Loucy (cell line): Measurements from ENCODE around the gene RNF126.

ENCODE experiments used
- H2AFZ ChIP-seq: fragments of 200-600 bp; sonication (generic); 2 replicates; pipeline ENCODE4 v1.6.0; 2016; ENCODE audit warnings: antibody characterized with exemption, mild to moderate bottlenecking, low read length, moderate library complexity
- H3F3A ChIP-seq: fragments of 200-600 bp; 2 replicates; pipeline ENCODE4 v1.6.0; 2016; ENCODE audit warnings: antibody characterized with exemption, low read depth, mild to moderate bottlenecking
- H3K27me3 ChIP-seq: fragments of 200-600 bp; sonication (generic); 2 replicates; pipeline ENCODE4 v1.6.1; 2014; ENCODE audit warnings: low read length, mild to moderate bottlenecking; ENCODE audit not compliant: insufficient read depth, poor library complexity, severe bottlenecking
- H3K36me3 ChIP-seq: fragments of 200-600 bp; sonication (generic); 2 replicates; pipeline ENCODE4 v1.6.1; 2016; ENCODE audit warnings: low read length; ENCODE audit not compliant: insufficient read depth
- H3K4me1 ChIP-seq: fragments of 200-600 bp; sonication (generic); 2 replicates; pipeline ENCODE4 v1.5.1; 2014; ENCODE audit warnings: low read length, mild to moderate bottlenecking; ENCODE audit not compliant: insufficient read depth, poor library complexity, severe bottlenecking
- H3K4me2 ChIP-seq: fragments of 200-600 bp; sonication (generic); 2 replicates; pipeline ENCODE4 v1.6.0; 2014; ENCODE audit warnings: antibody characterized with exemption, low read length, low read depth, mild to moderate bottlenecking; ENCODE audit not compliant: poor library complexity, severe bottlenecking
- H3K4me3 ChIP-seq: fragments of 200-600 bp; sonication (generic); 2 replicates; pipeline ENCODE4 v1.5.1; 2014; ENCODE audit warnings: low read length, mild to moderate bottlenecking, mixed read lengths; ENCODE audit not compliant: poor library complexity, severe bottlenecking
- H3K79me2 ChIP-seq: fragments of 200-600 bp; sonication (generic); 2 replicates; pipeline ENCODE4 v1.6.1; 2014; ENCODE audit warnings: low read length; ENCODE audit not compliant: insufficient read depth
- H3K9ac ChIP-seq: fragments of 200-600 bp; sonication (generic); 2 replicates; pipeline ENCODE4 v1.6.0; 2014; ENCODE audit warnings: mild to moderate bottlenecking, low read depth, low read length, moderate library complexity; ENCODE audit not compliant: poor library complexity, severe bottlenecking
- H3K9me2 ChIP-seq: fragments of 200-600 bp; sonication (generic); replicated peaks from 2 replicates; pipeline ENCODE4 v1.6.1; 2016; ENCODE audit warnings: low read depth, low read length, mixed read lengths
- H3K9me3 ChIP-seq: fragments of 200-600 bp; sonication (generic); 2 replicates; pipeline ENCODE4 v1.6.1; 2014; ENCODE audit warnings: mild to moderate bottlenecking, antibody characterized with exemption, low read length, low read depth; ENCODE audit not compliant: insufficient read depth
- H4K20me1 ChIP-seq: fragments of 200-600 bp; sonication (generic); 2 replicates; pipeline ENCODE4 v1.6.0; 2014; ENCODE audit warnings: antibody characterized with exemption, low read length, mild to moderate bottlenecking; ENCODE audit not compliant: insufficient read depth, poor library complexity, severe bottlenecking
- CTCF ChIP-seq: fragments of 200-600 bp; sonication (generic); conservative IDR thresholded peaks from 2 replicates; pipeline ENCODE4 v1.5.1; 2014; ENCODE audit warnings: mild to moderate bottlenecking, antibody characterized with exemption, low read length
- EZH2phosphoT487 ChIP-seq: fragments of 200-600 bp; IDR thresholded peaks from 2 replicates; pipeline ENCODE4 v1.6.1; 2018; ENCODE audit warnings: antibody characterized with exemption, mild to moderate bottlenecking, moderate library complexity, borderline replicate concordance

The RNF126 gene

GRCh38 chr19:633786-634639 is 29.0 kb downstream of the RNF126 start:
- no peaks in the 10 kb centered on the region for H3K9me3 ChIP-seq
- no peaks in the 10 kb centered on the region for H3K27me3 ChIP-seq
- peak overlapping the region; percentile 96 for H3K4me3 ChIP-seq
- 0 out of 2 replicates have a peak, but pooled peaks cover 2% of the 10 kb centered on the region for H3K36me3 ChIP-seq
- TF ChIP-seq EZH2phosphoT487 (no peak), CTCF (no peak)
- H3K9ac ChIP-seq = peak overlapping the region; percentile 68
- H3K4me2 ChIP-seq = peak overlapping the region; percentile 97
- H3K9me2 ChIP-seq = no peaks in the 10 kb centered on the region
- H3K4me1 ChIP-seq = peaks cover 13% of the 10 kb centered on the region
- H3K79me2 ChIP-seq = peaks cover 33% of the 10 kb centered on the region
- peak overlapping the region; percentile 96 for H2AFZ ChIP-seq
- H3F3A ChIP-seq = no peaks in the 10 kb centered on the region
- H4K20me1 ChIP-seq = peaks cover 5% of the 10 kb centered on the region

- peaks cover 5% of the 10 kb centered on the region for H4K20me1 ChIP-seq
- H3K9me2 ChIP-seq = no peaks in the 10 kb centered on the region
- H3K9ac ChIP-seq = peak within 1 kb of the TSS; percentile 85
- H3F3A ChIP-seq = no peaks in the 10 kb centered on the region
- no peak for TF ChIP-seq EZH2phosphoT487
- TF ChIP-seq CTCF = no peak
- peaks cover 37% of the 10 kb centered on the region for H3K79me2 ChIP-seq
- H3K4me3 ChIP-seq = peak within 1 kb of the TSS; percentile 96
- H3K9me3 ChIP-seq = no peaks in the 10 kb centered on the region
- peak within 1 kb of the TSS; percentile 96 for H2AFZ ChIP-seq
- peak within 1 kb of the TSS; percentile 97 for H3K4me2 ChIP-seq
- peaks cover 15% of the 10 kb centered on the region for H3K4me1 ChIP-seq
- 0 out of 2 replicates have a peak, but pooled peaks cover 5% of the 10 kb centered on the region for H3K36me3 ChIP-seq
- H3K27me3 ChIP-seq = no peaks in the 10 kb centered on the region
These were observed 29.8 kb downstream of the RNF126 start, which contains the start of gene POLRMT for GRCh38 chr19:633068-633785. Gene POLRMT (minus strand): TSS chr19:633537. CDS start chr19:633512, 25 bp downstream.

- Histone ChIP-seq H3K9ac (peak overlapping the region; percentile 85), H3K79me2 (peaks cover 37% of the 10 kb centered on the region), H3K36me3 (0 out of 2 replicates have a peak, but pooled peaks cover 5% of the 10 kb centered on the region), H2AFZ (peak overlapping the region; percentile 92), H3K9me3 (no peaks in the 10 kb centered on the region), H3K4me2 (peak overlapping the region; percentile 80), H4K20me1 (peaks cover 5% of the 10 kb centered on the region), H3K27me3 (no peaks in the 10 kb centered on the region), H3K9me2 (no peaks in the 10 kb centered on the region), H3F3A (no peaks in the 10 kb centered on the region), H3K4me1 (peaks cover 15% of the 10 kb centered on the region), H3K4me3 (peak overlapping the region; percentile 96)
- TF ChIP-seq CTCF = no peak
- no peak for TF ChIP-seq EZH2phosphoT487
These were observed 30.4 kb downstream of the RNF126 start for GRCh38 chr19:632579-633067.
